Measurements from ENCODE around the gene NANS. TPM values are rescaled to one million over a fixed set of nuclear protein-coding genes. Genes with fewer than 3 reads are reported as not detected.

Gene NANS
- total and polyA plus RNA-seq, 10 of the 15 experiments (the other 5 are each of a cell fraction or from before 2014, with no cell fraction given), result 21.0 to 126 (median 52.3) TPM

GRCh38 chr9:98056269-98057137 is at the start of gene NANS (continued):
- TF ChIP-seq POU2F2 (IDR thresholded peaks at IDR 0.05; ENCODE audit: borderline replicate concordance, low read depth, low read length) (peak; percentile 70; the same call in 2 of the 3 replicates), BACH1 (IDR thresholded peaks at IDR 0.05; ENCODE audit: borderline replicate concordance) (peak; percentile 58), KLF5 (IDR thresholded peaks at IDR 0.05; ENCODE audit: partially characterized antibody) (no peak), PML (IDR thresholded peaks at IDR 0.05; ENCODE audit: low read length) (peak; percentile 90), CBFB (IDR thresholded peaks at IDR 0.05; ENCODE audit: low read depth) (peak; percentile 25; the same call in 1 of the 2 replicates), RELB (IDR thresholded peaks at IDR 0.05; ENCODE audit: low read depth) (no peak), IRF3 (IDR thresholded peaks at IDR 0.05) (no peak), ZNF274 (IDR thresholded peaks at IDR 0.05; ENCODE audit: insufficient read depth, insufficient read length) (no peak), SMARCA5 (IDR thresholded peaks at IDR 0.05) (peak; percentile 74), EP300 (IDR thresholded peaks at IDR 0.05; ENCODE audit: borderline replicate concordance in 1 of 2, control insufficient read depth in 1 of 2, low read depth in 2 of 2, low read length in 2 of 2) (no peak), NKRF (conservative IDR thresholded peaks at IDR 0.05) (peak; percentile 85), IKZF1 (conservative IDR thresholded peaks at IDR 0.05) (peak; percentile 77), DPF2 (IDR thresholded peaks at IDR 0.05) (peak; percentile 81), STAT3 (IDR thresholded peaks at IDR 0.05; ENCODE audit: low read depth, low read length) (no peak), POLR2AphosphoS2 (IDR thresholded peaks at IDR 0.05; ENCODE audit: low read depth, low read length) (peak; percentile 84), BCL11A (IDR thresholded peaks at IDR 0.05; ENCODE audit: low read depth, low read length) (no peak), EGR1 (IDR thresholded peaks at IDR 0.05; ENCODE audit: borderline replicate concordance in 1 of 2, low read depth in 2 of 2, low read length in 2 of 2) (peak in 1 of 2 experiments; percentile 16; a peak in 2 of 3 replicates), IKZF2 (IDR thresholded peaks at IDR 0.05) (peak; percentile 13 to 54; a peak in 1 of 4 replicates), NRF1 (conservative IDR thresholded peaks at IDR 0.05; ENCODE audit: low read depth, low read length) (no peak), SKIL (IDR thresholded peaks at IDR 0.05; ENCODE audit: low read depth, poor library complexity, severe bottlenecking) (no peak), POLR2A (IDR thresholded peaks at IDR 0.05; ENCODE audit: low read depth, low read length) (peak; percentile 99), IRF5 (IDR thresholded peaks at IDR 0.05; ENCODE audit: borderline replicate concordance) (no peak)

Measured in GM12878 (cell line).